ENCODE data around the gene KCNAB1.

DNA sequence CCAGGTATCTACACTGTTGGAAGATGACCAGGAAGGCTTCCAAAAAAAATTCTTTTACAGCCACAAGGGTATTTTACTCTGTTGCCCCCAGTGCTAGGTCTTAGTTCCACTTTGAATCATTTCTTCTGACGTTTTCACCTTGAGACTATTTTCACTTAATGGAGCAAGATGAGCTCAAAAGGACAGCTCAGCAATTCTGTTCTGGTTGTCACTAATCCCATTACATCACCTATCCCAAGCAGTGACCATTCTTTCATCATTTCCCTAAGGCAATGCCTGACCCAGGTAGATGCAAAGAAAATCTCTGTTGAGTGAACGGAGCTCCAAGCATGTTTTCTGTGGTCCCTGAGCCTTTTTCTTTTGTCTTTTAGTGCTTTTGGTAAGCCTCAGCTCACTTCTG, 210.0 kb downstream of the KCNAB1 start:
- TF ChIP-seq CTCF (IDR thresholded peaks at IDR 0.05) (no peak), POLR2A (IDR thresholded peaks at IDR 0.05) (no peak), POLR2AphosphoS5 (IDR thresholded peaks at IDR 0.05) (no peak)

Measured in breast epithelium (tissue), 3 donors.